ENCODE measurements around the gene MT1B. TPM values are rescaled to one million over a fixed set of nuclear protein-coding genes. Genes with fewer than 3 reads are reported as not detected.

MT1B gene
- total RNA-seq, 2 experiments from 2014 or later, result not detected

- Mint-ChIP-seq H3K27me3 (ENCODE audit: low read depth) (no peaks in the 10 kb centered on the region), H3K4me1 (ENCODE audit: low read depth) (peaks cover 34% of the 10 kb centered on the region), H3K9me3 (ENCODE audit: insufficient read depth) (no peaks in the 10 kb centered on the region), H3K27ac (peak within 1 kb of the TSS; percentile 98), H3K4me3 (peak within 1 kb of the TSS; percentile 96), H3K36me3 (ENCODE audit: low read depth) (peaks cover 9% of the 10 kb centered on the region)
- ChIA-PET POLR2A (interaction anchor here (0.6 to 2.5 kb wide), 26 partner anchors 11 to 249 kb away, joined by 3 to 24 read pairs (median 4); partner anchors contain the start of genes MT1E, MT1F, MT1G and MT1H), CTCF (interaction anchor here (1.4 to 1.9 kb wide), 8 partner anchors 8 to 106 kb away, joined by 3 to 17 read pairs (median 4); no protein-coding TSS in a partner anchor)
- peak; percentile 97 for ATAC-seq
- peak; percentile 94 for DNase-seq
Measured at GRCh38 chr16:56681939-56682702, 30.4 kb downstream of the MT1B start, which contains the start of gene MT1X. MT1X (plus strand) TSS chr16:56682470; CDS start chr16:56682541, 71 bp downstream.

DNA sequence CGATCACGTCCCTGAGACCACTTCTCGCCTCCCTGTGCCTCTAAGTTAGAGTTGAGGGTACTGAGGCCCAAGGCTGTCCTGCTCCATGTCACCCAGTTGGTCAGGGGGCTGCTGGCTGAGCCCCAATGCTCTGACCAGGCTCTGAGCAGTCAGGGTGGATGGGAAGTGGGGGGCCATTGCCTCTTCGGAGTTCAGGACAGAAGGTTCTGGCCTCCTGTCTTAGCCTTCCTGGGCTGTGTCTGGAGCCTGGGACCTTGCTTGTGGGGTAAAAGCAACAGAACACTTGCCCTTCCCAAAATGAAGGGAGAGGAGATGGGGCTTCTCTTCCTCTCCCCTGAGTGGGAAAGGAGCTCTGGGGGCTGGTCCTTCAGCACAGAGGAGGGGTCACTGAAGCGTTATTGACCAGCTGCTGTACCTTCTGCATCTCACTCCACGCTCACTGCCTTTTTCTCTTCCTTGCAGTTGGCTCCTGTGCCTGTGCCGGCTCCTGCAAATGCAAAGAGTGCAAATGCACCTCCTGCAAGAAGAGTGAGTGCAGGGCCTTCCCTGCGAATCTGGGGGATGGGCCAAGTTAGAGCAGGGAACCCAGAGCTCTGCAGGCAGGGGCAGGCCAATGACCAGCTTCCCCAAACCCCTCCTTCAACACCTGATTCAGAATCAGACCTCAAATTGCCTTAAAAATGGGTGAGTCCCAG, 31.2 kb downstream of the MT1B start:
- peak; percentile 21 for ATAC-seq
- no peak for DNase-seq

DNA sequence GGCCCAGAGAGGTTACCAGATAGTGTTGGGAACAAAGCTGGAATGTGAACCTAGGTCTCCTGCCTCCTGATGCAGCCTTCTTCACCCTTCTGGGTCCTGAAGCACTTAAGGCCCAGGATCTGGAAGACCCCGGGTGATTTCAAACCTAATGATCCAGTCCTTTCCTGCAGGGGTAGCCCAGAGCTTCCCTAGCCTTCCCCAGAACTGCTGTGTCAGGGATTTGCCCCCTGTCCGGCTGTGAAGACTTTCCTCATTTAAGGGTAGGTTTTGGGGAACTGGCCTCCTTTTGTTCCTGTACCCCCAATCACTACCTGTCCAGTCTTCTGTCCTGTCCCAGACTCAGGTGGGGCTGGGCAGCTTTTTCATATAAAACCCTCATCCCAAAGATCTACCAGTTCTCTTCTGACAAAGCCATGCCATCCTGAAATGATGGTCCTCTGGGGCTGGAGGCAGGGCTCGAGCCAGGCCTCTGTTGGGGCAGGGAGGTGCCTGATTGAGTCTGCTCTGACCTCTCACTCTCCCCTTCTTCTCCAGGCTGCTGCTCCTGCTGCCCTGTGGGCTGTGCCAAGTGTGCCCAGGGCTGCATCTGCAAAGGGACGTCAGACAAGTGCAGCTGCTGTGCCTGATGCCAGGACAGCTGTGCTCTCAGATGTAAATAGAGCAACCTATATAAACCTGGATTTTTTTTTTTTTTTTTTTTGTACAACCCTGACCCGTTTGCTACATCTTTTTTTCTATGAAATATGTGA, 31.9 kb downstream of the MT1B start:
- Mint-ChIP-seq H3K36me3 (ENCODE audit: low read depth) (peaks cover 9% of the 10 kb centered on the region), H3K4me3 (peak overlapping the region; percentile 96), H3K4me1 (ENCODE audit: low read depth) (peaks cover 34% of the 10 kb centered on the region), H3K9me3 (ENCODE audit: insufficient read depth) (no peaks in the 10 kb centered on the region), H3K27me3 (ENCODE audit: low read depth) (no peaks in the 10 kb centered on the region), H3K27ac (no peak overlapping the region)
- no peak for ATAC-seq
- ChIA-PET CTCF (interaction anchor here (0.5 to 2.7 kb wide), 13 partner anchors 8 to 108 kb away, joined by 3 to 17 read pairs (median 3); partner anchors contain the start of gene MT2A), POLR2A (interaction anchor here (0.9 to 2.5 kb wide), 13 partner anchors 14 to 248 kb away, joined by 3 to 24 read pairs (median 6); partner anchors contain the start of genes MT1E, MT1F, MT1G and MT1H)
- no peak for DNase-seq

More for the DNA sequence above, 31.2 kb downstream of the MT1B start:
- ChIA-PET POLR2A (interaction anchor here (0.5 to 2.5 kb wide), 28 partner anchors 10 to 249 kb away, joined by 3 to 24 read pairs (median 4); partner anchors contain the start of genes MT1E, MT1F, MT1G and MT1H), CTCF (interaction anchor here (0.5 to 1.9 kb wide), 12 partner anchors 9 to 107 kb away, joined by 3 to 17 read pairs (median 3); partner anchors contain the start of gene MT2A)
- Mint-ChIP-seq H3K9me3 (ENCODE audit: insufficient read depth) (no peaks in the 10 kb centered on the region), H3K27me3 (ENCODE audit: low read depth) (no peaks in the 10 kb centered on the region), H3K36me3 (ENCODE audit: low read depth) (peaks cover 9% of the 10 kb centered on the region), H3K27ac (peak overlapping the region; percentile 98), H3K4me3 (peak overlapping the region; percentile 96), H3K4me1 (ENCODE audit: low read depth) (peaks cover 34% of the 10 kb centered on the region)

DNA sequence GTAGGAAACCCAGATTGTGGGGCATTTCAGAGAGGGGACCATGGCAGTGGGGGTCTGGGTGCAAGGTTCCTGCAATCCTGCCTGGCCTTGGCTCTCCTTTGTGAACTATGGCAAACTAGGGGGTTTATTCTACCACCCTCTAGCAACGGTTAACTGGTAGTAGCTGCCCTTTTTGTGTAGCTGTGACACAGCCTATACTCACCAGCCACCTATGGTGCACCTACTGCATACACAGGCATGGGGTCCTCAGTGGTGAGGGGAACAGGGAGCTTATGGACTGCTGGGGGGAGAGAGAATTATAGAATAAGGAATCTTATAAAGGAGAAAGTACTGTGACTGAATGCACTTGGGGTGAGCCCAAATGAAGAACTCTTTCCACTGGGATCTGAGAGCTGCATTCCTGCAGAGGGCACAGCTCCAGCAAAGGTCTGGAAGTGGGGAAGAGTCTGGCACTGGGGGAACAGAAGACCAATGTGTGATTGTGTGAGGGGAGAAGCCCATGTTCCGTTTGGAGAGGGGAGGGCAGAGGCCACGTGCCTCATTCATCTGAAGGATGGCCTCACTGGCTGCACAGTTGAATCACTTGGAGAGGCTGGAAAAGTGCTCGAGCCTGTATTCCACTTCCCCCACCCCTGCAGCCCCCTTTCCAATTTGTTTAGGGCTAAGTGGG, 32.7 kb downstream of the MT1B start:
- peaks cover 34% of the 10 kb centered on the region for H3K4me1 Mint-ChIP-seq (ENCODE audit: low read depth)
- H3K4me3 Mint-ChIP-seq, result peak overlapping the region; percentile 96
- no peaks in the 10 kb centered on the region for H3K27me3 Mint-ChIP-seq (ENCODE audit: low read depth)
- ChIA-PET POLR2A (interaction anchor here (0.9 kb wide), 1 partner anchor 100 kb away, joined by 4 read pairs; no protein-coding TSS in a partner anchor), CTCF (interaction anchor here (1.0 to 2.7 kb wide), 2 partner anchors 17 to 41 kb away, joined by 3 to 12 read pairs; no protein-coding TSS in a partner anchor)
- DNase-seq (no peak), ATAC-seq (no peak)
- peaks cover 9% of the 10 kb centered on the region for H3K36me3 Mint-ChIP-seq (ENCODE audit: low read depth)
- H3K9me3 Mint-ChIP-seq (ENCODE audit: insufficient read depth), result no peaks in the 10 kb centered on the region
- H3K27ac Mint-ChIP-seq, result no peak overlapping the region

- no peaks in the 10 kb centered on the region for H3K9me3 Mint-ChIP-seq (ENCODE audit: insufficient read depth)
- POLR2A ChIA-PET, result interaction anchor here (0.9 kb wide), 1 partner anchor 100 kb away, joined by 4 read pairs; no protein-coding TSS in a partner anchor
- no peaks in the 10 kb centered on the region for H3K27me3 Mint-ChIP-seq (ENCODE audit: low read depth)
- ATAC-seq (no peak), DNase-seq (no peak)
- H3K4me3 Mint-ChIP-seq, result no peak overlapping the region
- CTCF ChIA-PET, result interaction anchor here (1.0 to 2.7 kb wide), 2 partner anchors 17 to 41 kb away, joined by 3 to 12 read pairs; no protein-coding TSS in a partner anchor
- H3K27ac Mint-ChIP-seq, result no peak overlapping the region
- H3K36me3 Mint-ChIP-seq (ENCODE audit: low read depth), result peaks cover 9% of the 10 kb centered on the region
- peaks cover 33% of the 10 kb centered on the region for H3K4me1 Mint-ChIP-seq (ENCODE audit: low read depth)
Measured at GRCh38 chr16:56684926-56685590, 33.4 kb downstream of the MT1B start.

DNA sequence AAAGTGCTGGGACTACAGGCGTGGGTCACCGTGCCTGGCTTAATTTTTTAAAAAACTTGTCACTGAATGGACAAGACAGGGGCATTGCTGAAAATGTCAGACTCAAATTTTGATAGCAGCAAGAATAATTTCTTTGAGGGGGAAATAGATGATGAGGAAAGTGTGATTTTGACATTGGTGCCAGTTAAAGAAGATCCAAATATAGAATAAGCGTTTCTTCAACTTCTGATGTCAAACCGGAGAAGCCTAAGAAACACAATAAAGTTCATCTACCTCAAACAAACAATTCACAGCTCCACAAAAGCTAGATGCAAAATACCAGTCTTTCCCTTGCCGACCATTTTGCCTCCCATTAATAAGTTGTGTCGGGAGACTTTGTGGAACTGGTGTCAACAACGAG, 35.1 kb downstream of the MT1B start:
- ATAC-seq (no peak), DNase-seq (no peak)
- Mint-ChIP-seq H3K4me1 (ENCODE audit: low read depth) (peaks cover 21% of the 10 kb centered on the region), H3K9me3 (ENCODE audit: insufficient read depth) (no peaks in the 10 kb centered on the region), H3K36me3 (ENCODE audit: low read depth) (peaks cover 9% of the 10 kb centered on the region), H3K27me3 (ENCODE audit: low read depth) (peaks cover 3% of the 10 kb centered on the region), H3K4me3 (no peak overlapping the region), H3K27ac (no peak overlapping the region)
- POLR2A ChIA-PET, result interaction anchor here (0.6 kb wide), 1 partner anchor 115 kb away, joined by 3 read pairs; no protein-coding TSS in a partner anchor
- CTCF ChIA-PET, result interaction anchor here (2.7 kb wide), 1 partner anchor 15 kb away, joined by 12 read pairs; no protein-coding TSS in a partner anchor

- CTCF ChIA-PET, result interaction anchor here (1.1 kb wide), 1 partner anchor 13 kb away, joined by 3 read pairs; no protein-coding TSS in a partner anchor
- H3K27me3 Mint-ChIP-seq (ENCODE audit: low read depth), result peaks cover 3% of the 10 kb centered on the region
- H3K9me3 Mint-ChIP-seq (ENCODE audit: insufficient read depth), result no peaks in the 10 kb centered on the region
- no peak overlapping the region for H3K27ac Mint-ChIP-seq
- ATAC-seq (no peak), DNase-seq (no peak)
- peaks cover 9% of the 10 kb centered on the region for H3K36me3 Mint-ChIP-seq (ENCODE audit: low read depth)
- no peak overlapping the region for H3K4me3 Mint-ChIP-seq
- POLR2A ChIA-PET, result interaction anchor here (0.5 kb wide), 1 partner anchor 12 kb away, joined by 3 read pairs; no protein-coding TSS in a partner anchor
- peaks cover 10% of the 10 kb centered on the region for H3K4me1 Mint-ChIP-seq (ENCODE audit: low read depth)
Measured at GRCh38 chr16:56688762-56689161, 37.1 kb downstream of the MT1B start.

- CTCF ChIA-PET, result interaction anchor here (1.1 to 2.0 kb wide), 2 partner anchors 13 kb away, joined by 3 to 7 read pairs; no protein-coding TSS in a partner anchor
Measured at GRCh38 chr16:56689171-56689570, 37.5 kb downstream of the MT1B start.

DNA sequence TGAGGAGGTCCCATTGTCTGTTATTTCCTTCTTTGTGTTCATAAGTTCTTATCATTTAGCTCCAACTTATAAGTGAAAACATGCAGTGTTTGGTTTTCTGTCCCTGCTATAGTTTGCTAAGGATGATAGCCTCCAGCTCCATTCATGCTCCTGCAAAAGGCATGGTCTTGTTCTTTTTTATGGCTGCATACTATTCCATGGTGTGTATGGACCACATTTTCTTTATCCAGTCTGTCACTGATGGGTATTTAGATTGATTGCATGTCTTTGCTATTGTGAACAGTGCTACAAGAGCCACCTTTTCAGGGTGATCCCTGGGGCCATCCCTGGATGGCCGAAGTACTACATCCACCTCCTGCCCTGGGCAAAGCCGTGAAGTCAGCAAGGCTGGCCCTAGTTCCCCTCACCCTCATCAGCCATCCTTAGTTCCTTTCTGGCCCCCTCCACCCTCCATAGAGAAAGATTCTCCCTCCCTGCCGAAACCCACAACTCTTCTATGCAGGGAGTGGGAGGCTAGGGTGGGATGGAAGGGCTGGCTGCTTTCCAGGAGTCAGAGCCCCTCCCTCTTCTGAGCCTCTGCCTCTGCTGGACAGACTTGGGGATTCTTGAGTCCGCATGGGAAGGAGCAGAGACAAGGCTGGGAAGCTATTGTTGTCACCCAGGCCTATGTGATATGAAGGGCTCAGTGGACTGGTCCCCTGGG, 38.9 kb downstream of the MT1B start:
- Mint-ChIP-seq H3K4me1 (ENCODE audit: low read depth) (peaks cover 2% of the 10 kb centered on the region), H3K9me3 (ENCODE audit: insufficient read depth) (no peaks in the 10 kb centered on the region), H3K27ac (no peak overlapping the region), H3K36me3 (ENCODE audit: low read depth) (peaks cover 4% of the 10 kb centered on the region), H3K27me3 (ENCODE audit: low read depth) (peaks cover 3% of the 10 kb centered on the region), H3K4me3 (no peak overlapping the region)
- DNase-seq (no peak), ATAC-seq (no peak)
- ChIA-PET CTCF (interaction anchor here (2.0 kb wide), 1 partner anchor 11 kb away, joined by 7 read pairs; no protein-coding TSS in a partner anchor), POLR2A (no interaction called here)

More at GRCh38 chr16:56689171-56689570, 37.5 kb downstream of the MT1B start:
- DNase-seq, result no peak
- H3K9me3 Mint-ChIP-seq (ENCODE audit: insufficient read depth), result no peaks in the 10 kb centered on the region
- no peak for ATAC-seq
- H3K27ac Mint-ChIP-seq, result no peak overlapping the region
- peaks cover 3% of the 10 kb centered on the region for H3K27me3 Mint-ChIP-seq (ENCODE audit: low read depth)
- H3K4me3 Mint-ChIP-seq, result no peak overlapping the region
- H3K4me1 Mint-ChIP-seq (ENCODE audit: low read depth), result peaks cover 6% of the 10 kb centered on the region
- H3K36me3 Mint-ChIP-seq (ENCODE audit: low read depth), result peaks cover 7% of the 10 kb centered on the region
- POLR2A ChIA-PET, result no interaction called here

All from activated CD8-positive, alpha-beta T cell treated with anti-CD3 and anti-CD28 coated beads, Interleukin-2, amount 10 ng/mL, durations not matched to agents 7 days and 5 days (primary cell).